ENCODE results near the gene SGCD. TPM values are rescaled to one million over a fixed set of nuclear protein-coding genes. Genes with fewer than 3 reads are reported as not detected.

The SGCD gene
- total RNA-seq, 2 experiments from 2014 or later, result not detected

GRCh38 chr5:156405988-156406387 lies 79.0 kb downstream of the SGCD start:
- DNase-seq, result no peak
- H3K27me3 Mint-ChIP-seq, result peaks cover 20% of the 10 kb centered on the region
- H3K27ac Mint-ChIP-seq, result no peak overlapping the region
- H3K4me3 Mint-ChIP-seq, result no peak overlapping the region
- H3K4me1 Mint-ChIP-seq, result peaks cover 2% of the 10 kb centered on the region
- no peaks in the 10 kb centered on the region for H3K36me3 Mint-ChIP-seq
- no peaks in the 10 kb centered on the region for H3K9me3 Mint-ChIP-seq

- no peaks in the 10 kb centered on the region for H3K9me3 Mint-ChIP-seq
- peaks cover 22% of the 10 kb centered on the region for H3K27me3 Mint-ChIP-seq
- H3K36me3 Mint-ChIP-seq, result no peaks in the 10 kb centered on the region
- H3K4me3 Mint-ChIP-seq, result no peak overlapping the region
- no peak for DNase-seq
- H3K4me1 Mint-ChIP-seq, result no peaks in the 10 kb centered on the region
- H3K27ac Mint-ChIP-seq, result no peak overlapping the region
These were observed 80.3 kb downstream of the SGCD start for GRCh38 chr5:156407251-156407650.

GRCh38 chr5:156409834-156410233 lies 82.9 kb downstream of the SGCD start:
- H3K4me1 Mint-ChIP-seq, result no peaks in the 10 kb centered on the region
- H3K4me3 Mint-ChIP-seq, result no peak overlapping the region
- no peak overlapping the region for H3K27ac Mint-ChIP-seq
- H3K36me3 Mint-ChIP-seq, result no peaks in the 10 kb centered on the region
- DNase-seq, result no peak
- peaks cover 22% of the 10 kb centered on the region for H3K27me3 Mint-ChIP-seq
- no peaks in the 10 kb centered on the region for H3K9me3 Mint-ChIP-seq

- H3K4me1 Mint-ChIP-seq, result no peaks in the 10 kb centered on the region
- H3K27ac Mint-ChIP-seq, result no peak overlapping the region
- no peaks in the 10 kb centered on the region for H3K36me3 Mint-ChIP-seq
- H3K4me3 Mint-ChIP-seq, result no peak overlapping the region
- DNase-seq, result no peak
- H3K9me3 Mint-ChIP-seq, result no peaks in the 10 kb centered on the region
- H3K27me3 Mint-ChIP-seq, result peaks cover 21% of the 10 kb centered on the region
These were observed 84.2 kb downstream of the SGCD start for GRCh38 chr5:156411185-156411613.

GRCh38 chr5:156411957-156412356 lies 85.0 kb downstream of the SGCD start:
- no peak for DNase-seq
- Mint-ChIP-seq H3K4me1 (no peaks in the 10 kb centered on the region), H3K27me3 (peaks cover 18% of the 10 kb centered on the region), H3K27ac (no peak overlapping the region), H3K9me3 (no peaks in the 10 kb centered on the region), H3K36me3 (no peaks in the 10 kb centered on the region), H3K4me3 (no peak overlapping the region)

- no peak for DNase-seq
- Mint-ChIP-seq H3K27ac (no peak overlapping the region), H3K4me1 (no peaks in the 10 kb centered on the region), H3K27me3 (peaks cover 17% of the 10 kb centered on the region), H3K36me3 (no peaks in the 10 kb centered on the region), H3K4me3 (no peak overlapping the region), H3K9me3 (no peaks in the 10 kb centered on the region)
These were observed 87.4 kb downstream of the SGCD start for GRCh38 chr5:156414391-156414790.

GRCh38 chr5:156419661-156420060 lies 92.7 kb downstream of the SGCD start:
- no peak overlapping the region for H3K4me3 Mint-ChIP-seq
- no peaks in the 10 kb centered on the region for H3K36me3 Mint-ChIP-seq
- no peaks in the 10 kb centered on the region for H3K4me1 Mint-ChIP-seq
- peaks cover 3% of the 10 kb centered on the region for H3K27me3 Mint-ChIP-seq
- H3K9me3 Mint-ChIP-seq, result no peaks in the 10 kb centered on the region
- DNase-seq, result no peak
- H3K27ac Mint-ChIP-seq, result no peak overlapping the region

- Mint-ChIP-seq H3K9me3 (no peaks in the 10 kb centered on the region), H3K36me3 (no peaks in the 10 kb centered on the region), H3K4me1 (no peaks in the 10 kb centered on the region), H3K27me3 (peaks cover 3% of the 10 kb centered on the region), H3K27ac (no peak overlapping the region), H3K4me3 (no peak overlapping the region)
- DNase-seq, result no peak
These were observed 93.7 kb downstream of the SGCD start for GRCh38 chr5:156420665-156421064.

GRCh38 chr5:156421798-156422197 lies 94.8 kb downstream of the SGCD start:
- peaks cover 6% of the 10 kb centered on the region for H3K27me3 Mint-ChIP-seq
- no peak overlapping the region for H3K27ac Mint-ChIP-seq
- DNase-seq, result no peak
- no peak overlapping the region for H3K4me3 Mint-ChIP-seq
- no peaks in the 10 kb centered on the region for H3K9me3 Mint-ChIP-seq
- no peaks in the 10 kb centered on the region for H3K4me1 Mint-ChIP-seq
- no peaks in the 10 kb centered on the region for H3K36me3 Mint-ChIP-seq

- Mint-ChIP-seq H3K27me3 (peaks cover 12% of the 10 kb centered on the region), H3K9me3 (no peaks in the 10 kb centered on the region), H3K36me3 (no peaks in the 10 kb centered on the region), H3K4me3 (no peak overlapping the region), H3K27ac (no peak overlapping the region), H3K4me1 (no peaks in the 10 kb centered on the region)
- DNase-seq, result no peak
These were observed 96.6 kb downstream of the SGCD start for GRCh38 chr5:156423597-156423996.

- Mint-ChIP-seq H3K27ac (no peak overlapping the region), H3K36me3 (peaks cover 2% of the 10 kb centered on the region), H3K4me1 (no peaks in the 10 kb centered on the region), H3K27me3 (peaks cover 21% of the 10 kb centered on the region), H3K4me3 (no peak overlapping the region), H3K9me3 (no peaks in the 10 kb centered on the region)
- no peak for DNase-seq
These were observed 100.4 kb downstream of the SGCD start for GRCh38 chr5:156427315-156427714.

GRCh38 chr5:156431956-156432829 lies 105.2 kb downstream of the SGCD start:
- H3K4me3 Mint-ChIP-seq, result no peak overlapping the region
- no peaks in the 10 kb centered on the region for H3K9me3 Mint-ChIP-seq
- H3K27ac Mint-ChIP-seq, result no peak overlapping the region
- H3K27me3 Mint-ChIP-seq, result peaks cover 19% of the 10 kb centered on the region
- H3K4me1 Mint-ChIP-seq, result no peaks in the 10 kb centered on the region
- peaks cover 2% of the 10 kb centered on the region for H3K36me3 Mint-ChIP-seq
- no peak for DNase-seq

GRCh38 chr5:156432830-156433105 lies 105.8 kb downstream of the SGCD start:
- Mint-ChIP-seq H3K27me3 (peaks cover 16% of the 10 kb centered on the region), H3K27ac (no peak overlapping the region), H3K4me3 (no peak overlapping the region), H3K4me1 (no peaks in the 10 kb centered on the region), H3K36me3 (peaks cover 2% of the 10 kb centered on the region), H3K9me3 (no peaks in the 10 kb centered on the region)
- DNase-seq, result no peak

- Mint-ChIP-seq H3K9me3 (no peaks in the 10 kb centered on the region), H3K27me3 (peaks cover 16% of the 10 kb centered on the region), H3K36me3 (peaks cover 2% of the 10 kb centered on the region), H3K4me3 (no peak overlapping the region), H3K4me1 (no peaks in the 10 kb centered on the region), H3K27ac (no peak overlapping the region)
- no peak for DNase-seq
These were observed 107.5 kb downstream of the SGCD start for GRCh38 chr5:156434471-156434870.

GRCh38 chr5:156435101-156435500 lies 108.1 kb downstream of the SGCD start:
- Mint-ChIP-seq H3K27me3 (peaks cover 16% of the 10 kb centered on the region), H3K4me1 (no peaks in the 10 kb centered on the region), H3K4me3 (no peak overlapping the region), H3K36me3 (peaks cover 2% of the 10 kb centered on the region), H3K27ac (no peak overlapping the region), H3K9me3 (no peaks in the 10 kb centered on the region)
- no peak for DNase-seq

GRCh38 chr5:156438076-156438475 lies 111.1 kb downstream of the SGCD start:
- Mint-ChIP-seq H3K9me3 (no peaks in the 10 kb centered on the region), H3K4me1 (no peaks in the 10 kb centered on the region), H3K27me3 (peaks cover 15% of the 10 kb centered on the region), H3K27ac (no peak overlapping the region), H3K36me3 (no peaks in the 10 kb centered on the region), H3K4me3 (no peak overlapping the region)
- no peak for DNase-seq

Measured in activated naive CD8-positive, alpha-beta T cell treated with anti-CD3 and anti-CD28 coated beads for 36 hours (primary cell).